EL (cell line): ENCODE results near the gene DPP6.

Experiments used
- DNase-seq: peaks from one replicate; pipeline ENCODE4 v3.0.0-alpha.2; 2016

Gene DPP6

GRCh38 chr7:154905146-154905545, 852.9 kb downstream of the DPP6 start:
- no peak for DNase-seq

DNA sequence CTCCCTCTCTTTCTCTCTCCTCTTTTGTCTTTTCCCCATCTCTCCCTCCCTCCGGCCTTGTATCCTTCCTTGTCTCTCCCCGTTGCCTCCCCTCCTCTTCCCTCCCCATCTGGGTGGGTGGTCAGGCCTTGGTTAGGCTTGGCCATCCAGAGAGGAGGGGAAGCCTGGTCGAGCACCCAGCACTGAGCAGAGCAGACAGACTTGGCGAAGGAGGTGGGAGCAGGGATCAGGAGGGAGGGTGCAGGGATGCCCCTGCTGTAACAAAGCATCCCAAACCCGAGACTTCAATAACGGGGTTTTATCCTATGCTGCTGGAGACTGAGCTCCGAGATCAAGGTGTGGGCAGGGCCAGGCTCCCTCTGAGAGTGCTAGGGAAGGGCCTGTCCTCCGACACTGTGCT, 853.4 kb downstream of the DPP6 start:
- no peak for DNase-seq

DNA sequence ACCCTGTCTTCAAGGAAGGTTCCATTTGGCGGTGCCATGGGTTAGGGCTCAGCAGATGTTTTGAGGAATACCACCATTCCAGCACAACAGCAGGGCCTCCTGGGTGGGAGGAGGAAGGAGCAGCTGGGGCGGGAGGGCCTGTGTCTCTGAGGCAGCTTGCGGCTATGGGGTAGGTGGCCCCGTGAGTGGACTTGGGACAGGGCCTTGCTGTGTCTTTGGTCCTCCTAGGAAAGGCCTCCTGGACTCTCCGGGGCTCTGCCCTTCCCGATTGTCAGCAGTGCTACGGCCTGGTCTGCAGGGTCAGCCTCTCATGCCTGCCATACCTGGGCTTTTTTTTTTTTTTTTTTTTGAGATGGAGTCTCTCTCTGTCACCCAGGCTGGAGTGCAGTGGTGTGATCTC, 854.0 kb downstream of the DPP6 start:
- no peak for DNase-seq

GRCh38 chr7:154906736-154907355, 854.6 kb downstream of the DPP6 start:
- no peak for DNase-seq

GRCh38 chr7:154907651-154908620, 855.7 kb downstream of the DPP6 start:
- no peak for DNase-seq

DNA sequence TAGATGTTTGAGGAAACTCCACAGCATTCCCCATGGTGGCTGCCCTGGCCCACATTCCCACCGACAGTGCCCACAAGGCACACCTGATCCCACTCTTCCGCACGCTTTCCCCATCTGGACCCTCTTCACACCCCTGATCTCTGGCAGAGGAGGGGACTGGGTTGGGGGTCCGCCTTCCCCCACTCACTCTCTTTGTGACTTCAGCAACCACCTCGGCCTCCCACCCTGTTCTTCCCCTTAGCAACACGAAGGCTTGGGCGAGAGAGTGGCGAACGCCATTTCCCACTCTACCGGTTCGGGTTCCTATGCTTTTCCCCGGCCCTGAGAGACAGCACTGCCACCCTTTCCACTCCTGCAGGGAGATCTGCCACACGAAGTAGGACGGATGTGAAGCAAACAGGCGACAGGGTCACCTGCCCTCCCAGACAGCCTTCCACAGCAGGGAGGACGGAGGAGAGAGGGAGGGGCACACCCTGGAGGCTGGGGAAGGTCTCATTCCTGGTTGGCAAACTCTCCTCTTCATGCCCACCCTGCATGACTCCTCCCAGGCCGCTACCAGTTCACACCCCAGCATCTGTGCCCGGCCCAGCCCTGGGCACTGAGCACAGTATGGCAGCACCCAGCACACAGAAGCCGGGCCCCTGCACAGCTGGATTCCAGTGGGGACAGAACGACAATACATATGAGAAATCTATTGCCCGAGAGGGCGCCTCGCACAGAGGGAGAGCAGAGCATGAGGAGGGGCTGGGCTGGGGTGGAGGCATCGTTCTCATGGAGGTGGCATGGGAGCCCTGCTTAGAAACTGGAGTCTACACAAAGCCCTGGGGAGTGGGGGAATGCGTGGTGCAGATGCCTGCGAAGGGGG, 857.3 kb downstream of the DPP6 start:
- no peak for DNase-seq

GRCh38 chr7:154910125-154910524, 857.9 kb downstream of the DPP6 start:
- DNase-seq: no peak

- DNase-seq: no peak
Measured at GRCh38 chr7:154910977-154911376, 858.8 kb downstream of the DPP6 start.

DNA sequence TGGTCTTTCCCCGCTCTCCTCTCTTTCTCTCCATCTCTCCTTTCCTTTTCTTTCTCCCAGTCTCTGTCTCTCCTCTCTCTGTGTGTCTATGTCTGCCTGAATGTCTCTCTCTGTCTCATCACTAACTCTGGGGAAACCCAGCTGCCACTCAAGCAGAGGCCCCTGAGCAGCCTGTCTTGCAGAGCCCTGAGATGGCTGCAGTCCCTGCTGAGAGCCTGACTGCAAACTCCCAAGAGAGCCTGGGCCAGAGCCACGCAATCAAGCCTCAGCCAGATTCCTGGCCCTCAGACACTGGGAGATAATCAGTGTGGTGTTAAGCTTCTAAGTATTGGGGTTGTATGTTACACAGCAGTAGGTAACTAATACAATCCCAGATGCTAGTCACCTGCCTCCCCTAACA, 859.2 kb downstream of the DPP6 start:
- DNase-seq: no peak

DNA sequence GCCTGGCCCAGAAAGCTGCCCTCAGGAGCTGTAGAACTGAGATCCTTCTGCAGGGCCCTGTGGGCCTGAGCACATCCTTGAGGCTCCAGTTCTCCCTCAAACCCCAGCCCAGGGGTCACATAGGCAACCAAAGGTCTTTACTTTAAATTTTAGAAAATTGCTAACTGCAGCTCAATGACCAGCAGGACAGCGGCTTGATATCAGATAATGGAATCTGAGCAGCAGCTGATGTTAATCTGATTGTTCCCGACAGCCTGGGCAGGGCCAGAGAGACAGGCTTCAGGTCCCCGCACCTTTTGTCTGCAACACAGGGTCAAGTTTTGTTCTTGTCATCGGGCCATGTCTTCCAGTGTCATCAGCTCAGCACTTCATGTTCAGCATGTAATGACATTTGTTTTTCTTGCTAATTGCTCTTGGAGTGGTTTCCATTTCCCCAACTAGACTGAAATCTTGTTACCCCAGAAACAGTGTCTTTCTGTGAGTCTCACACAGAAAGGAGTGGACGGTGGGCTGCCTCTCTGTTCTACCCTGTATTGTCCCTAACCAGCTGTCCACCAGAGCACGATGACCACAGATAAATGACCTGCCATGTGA, 859.8 kb downstream of the DPP6 start:
- no peak for DNase-seq

DNA sequence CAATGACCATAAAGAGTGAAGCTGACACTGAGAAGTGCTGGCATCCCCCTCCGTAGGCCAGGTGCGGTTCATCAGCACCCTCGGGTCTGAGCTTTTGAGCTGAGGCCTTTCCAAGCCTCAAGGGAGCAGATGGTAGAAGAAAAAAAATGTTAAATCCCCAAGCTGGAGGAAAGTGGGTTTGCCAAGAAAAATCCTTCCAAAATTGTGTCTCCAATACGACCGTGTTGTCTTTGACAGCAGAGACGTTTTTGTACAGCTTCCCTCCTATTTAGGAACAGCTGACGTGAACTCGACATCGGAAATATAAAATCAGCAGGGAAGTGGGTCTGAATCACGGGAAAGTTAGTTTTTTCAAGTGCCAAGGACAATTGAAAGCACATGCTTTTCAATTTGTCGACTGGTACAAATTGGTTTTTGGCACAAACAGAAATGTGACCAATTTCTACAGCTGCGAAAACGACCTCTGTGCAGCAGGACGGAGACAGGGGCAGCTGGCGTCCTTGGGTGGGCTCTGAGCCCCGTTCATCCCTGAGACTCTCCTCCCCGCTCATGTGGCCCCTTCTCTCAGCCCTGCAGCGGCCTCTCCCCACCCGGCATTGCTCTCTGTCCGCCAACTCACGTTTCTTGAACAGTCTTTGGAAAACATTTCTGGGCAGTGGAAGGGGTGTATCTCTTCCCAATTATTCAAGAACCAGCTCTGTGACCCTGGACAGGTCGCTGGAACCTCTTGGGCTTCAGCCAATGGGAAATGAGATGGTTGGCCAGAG, 860.9 kb downstream of the DPP6 start:
- no peak for DNase-seq

GRCh38 chr7:154913638-154914307, 861.6 kb downstream of the DPP6 start:
- DNase-seq: peak; percentile 57

GRCh38 chr7:154914308-154914995, 862.3 kb downstream of the DPP6 start:
- DNase-seq: no peak

GRCh38 chr7:154914996-154915380, 862.8 kb downstream of the DPP6 start:
- no peak for DNase-seq

DNA sequence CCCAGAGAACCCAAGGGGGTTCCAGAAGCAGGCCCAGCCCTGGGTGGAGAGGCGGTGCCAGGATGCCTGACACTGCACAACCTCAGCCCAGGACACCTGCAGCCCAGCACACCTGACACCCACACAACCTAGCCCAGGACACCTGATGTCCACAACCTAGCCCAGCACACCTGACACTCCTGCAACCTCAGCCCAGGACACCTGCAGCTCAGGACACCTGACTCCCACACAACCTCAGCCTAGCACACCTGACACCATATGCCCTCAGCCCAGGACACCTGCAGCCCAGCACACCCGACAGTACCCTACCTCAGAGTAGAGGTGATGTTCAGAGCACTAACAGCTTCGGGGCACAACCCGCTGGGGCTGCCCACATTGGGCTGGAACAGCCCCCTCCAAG, 863.4 kb downstream of the DPP6 start:
- no peak for DNase-seq

DNA sequence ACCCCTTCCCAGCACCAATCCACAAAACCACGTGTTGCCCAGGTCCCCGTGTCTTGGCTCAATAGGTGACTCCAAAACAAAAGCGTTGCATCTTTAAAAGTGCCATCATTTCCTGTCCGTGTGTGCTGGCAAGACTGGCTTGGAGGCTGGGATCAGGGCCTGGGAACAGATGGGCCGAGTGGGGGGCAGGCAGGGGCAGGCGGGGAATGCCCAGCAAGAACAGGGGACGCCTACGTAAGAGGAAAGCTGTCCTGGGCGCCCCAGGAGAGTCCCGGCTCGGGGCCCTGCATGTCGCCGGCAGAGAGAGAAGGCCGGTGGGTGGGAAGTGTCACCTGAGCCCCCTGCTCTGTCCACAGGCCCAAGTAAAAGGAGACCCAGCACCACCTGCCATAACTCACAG, 864.2 kb downstream of the DPP6 start:
- no peak for DNase-seq

DNA sequence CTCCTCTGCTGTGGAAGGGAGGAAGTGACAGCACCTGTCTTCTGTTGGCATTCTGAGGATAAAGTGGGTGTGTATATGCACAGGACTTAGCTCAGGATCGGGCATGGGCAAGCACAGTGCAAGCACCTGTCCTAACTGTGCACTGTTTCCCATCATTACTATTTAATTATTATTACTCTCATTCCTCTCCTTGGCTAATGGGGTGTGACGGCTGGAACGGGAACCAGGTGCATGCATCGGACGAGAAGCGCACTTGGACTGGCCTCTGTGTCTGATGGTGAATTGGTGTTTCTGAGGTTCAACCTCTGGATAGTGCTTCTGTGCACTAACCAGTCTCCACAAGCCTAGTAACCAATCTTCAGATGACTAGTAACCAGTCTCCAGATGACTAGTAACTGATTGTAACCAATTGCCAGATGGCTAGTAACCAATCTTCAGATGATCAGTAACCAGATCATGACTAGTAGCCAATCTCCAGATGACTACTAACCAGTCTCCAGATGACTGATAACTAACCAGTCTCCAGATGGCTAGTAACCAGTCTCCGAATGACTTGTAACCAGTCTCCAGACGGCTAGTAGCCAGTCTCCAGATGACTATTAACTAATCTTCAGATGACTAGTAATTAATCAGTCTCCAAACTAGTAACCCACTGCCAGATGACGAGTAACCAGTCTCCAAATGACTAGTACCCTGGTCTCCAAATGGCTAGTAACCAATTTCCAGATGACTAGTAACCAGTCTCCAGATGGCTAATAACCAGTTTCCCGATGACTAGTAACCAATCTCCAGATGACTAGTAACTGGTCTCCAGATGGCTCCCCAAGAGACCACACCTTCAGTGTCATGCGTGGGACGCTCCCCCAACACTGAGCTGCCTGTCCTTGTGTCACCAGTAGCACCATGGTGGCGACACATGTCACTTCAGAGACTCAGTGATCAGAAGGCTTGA, 864.9 kb downstream of the DPP6 start:
- no peak for DNase-seq

DNA sequence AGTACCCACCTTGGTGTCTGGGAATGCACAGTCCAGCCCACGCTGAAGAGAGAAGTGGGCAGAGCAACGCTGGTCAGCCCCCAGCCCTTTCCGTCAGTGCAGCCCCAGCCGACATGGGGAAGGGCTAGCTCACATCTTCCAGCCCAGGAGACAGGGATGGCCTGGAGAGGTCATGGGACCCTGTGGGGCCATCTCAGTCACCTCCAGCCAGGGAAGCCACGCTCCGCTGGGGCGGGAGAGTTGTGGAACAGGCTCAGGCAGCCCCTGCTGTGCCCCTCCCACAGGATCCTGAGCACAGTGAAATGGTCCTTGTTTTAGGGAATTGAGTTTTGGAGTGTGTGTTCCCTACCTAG, 865.6 kb downstream of the DPP6 start:
- no peak for DNase-seq

DNA sequence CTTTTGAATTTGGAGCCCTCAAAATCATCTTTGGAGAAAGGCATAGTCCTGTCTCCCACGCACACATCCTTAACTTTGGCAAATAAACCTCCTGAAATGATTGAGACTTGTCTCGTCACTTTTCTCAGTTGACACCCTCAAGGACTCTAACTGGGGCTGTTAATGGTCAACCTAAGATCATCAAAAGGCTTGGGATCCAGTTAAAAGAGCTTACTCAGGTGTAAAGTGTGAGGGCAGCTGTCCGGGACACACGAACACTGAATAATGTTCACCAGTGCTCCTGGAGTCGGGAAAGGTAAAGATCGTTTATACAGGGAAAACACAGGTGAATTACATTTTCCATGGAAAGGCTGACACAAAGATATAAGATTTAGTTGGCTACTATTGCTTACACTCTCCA, 866.1 kb downstream of the DPP6 start:
- no peak for DNase-seq

GRCh38 chr7:154918741-154919140, 866.5 kb downstream of the DPP6 start:
- DNase-seq: no peak
